ENCODE results near the gene CHAF1A.

Gene CHAF1A

GRCh38 chr19:4372165-4373012, 30.1 kb upstream of the CHAF1A start:
- Histone ChIP-seq H3K79me2 (ENCODE audit: insufficient read depth, low read length) (peaks cover 55% of the 10 kb centered on the region), H2AFZ (ENCODE audit: low read depth, low read length, severe bottlenecking) (no peak overlapping the region), H3K4me3 (ENCODE audit: insufficient read depth, low read length, poor library complexity, severe bottlenecking) (no peak overlapping the region), H3K9me3 (ENCODE audit: insufficient read depth, low read length) (no peaks in the 10 kb centered on the region), H3K9me2 (replicated peaks; ENCODE audit: insufficient read depth, low read length) (no peaks in the 10 kb centered on the region), H3K4me2 (ENCODE audit: low read depth, low read length, poor library complexity, severe bottlenecking) (no peak overlapping the region), H3K27ac (ENCODE audit: low read depth, low read length) (no peak overlapping the region), H3F3A (ENCODE audit: insufficient read depth) (peaks cover 21% of the 10 kb centered on the region), H4K20me1 (ENCODE audit: low read depth, low read length) (no peaks in the 10 kb centered on the region), H3K27me3 (ENCODE audit: low read length) (no peaks in the 10 kb centered on the region), H3K36me3 (ENCODE audit: low read length) (no peaks in the 10 kb centered on the region), H3K9ac (ENCODE audit: low read length) (no peak overlapping the region)
- TF ChIP-seq EZH2phosphoT487 (conservative IDR thresholded peaks at IDR 0.05; ENCODE audit: low read length), result no peak
- TF ChIP-seq CTCF (IDR thresholded peaks at IDR 0.05; ENCODE audit: insufficient read depth, low read length, poor library complexity, severe bottlenecking), result no peak

- Histone ChIP-seq H3K9me3 (ENCODE audit: insufficient read depth, low read length) (no peaks in the 10 kb centered on the region), H2AFZ (ENCODE audit: low read depth, low read length, severe bottlenecking) (no peak overlapping the region), H3K27ac (ENCODE audit: low read depth, low read length) (no peak overlapping the region), H3K27me3 (ENCODE audit: low read length) (no peaks in the 10 kb centered on the region), H3K9me2 (replicated peaks; ENCODE audit: insufficient read depth, low read length) (no peaks in the 10 kb centered on the region), H3K4me2 (ENCODE audit: low read depth, low read length, poor library complexity, severe bottlenecking) (no peak overlapping the region), H3K79me2 (ENCODE audit: insufficient read depth, low read length) (peaks cover 61% of the 10 kb centered on the region), H3K9ac (ENCODE audit: low read length) (no peak overlapping the region), H3K4me3 (ENCODE audit: insufficient read depth, low read length, poor library complexity, severe bottlenecking) (no peak overlapping the region), H4K20me1 (ENCODE audit: low read depth, low read length) (no peaks in the 10 kb centered on the region), H3F3A (ENCODE audit: insufficient read depth) (peaks cover 21% of the 10 kb centered on the region), H3K36me3 (ENCODE audit: low read length) (no peaks in the 10 kb centered on the region)
- TF ChIP-seq CTCF (IDR thresholded peaks at IDR 0.05; ENCODE audit: insufficient read depth, low read length, poor library complexity, severe bottlenecking), result no peak
- no peak for TF ChIP-seq EZH2phosphoT487 (conservative IDR thresholded peaks at IDR 0.05; ENCODE audit: low read length)
These were observed 29.4 kb upstream of the CHAF1A start for GRCh38 chr19:4373013-4373367.

GRCh38 chr19:4373601-4374497, 28.6 kb upstream of the CHAF1A start:
- Histone ChIP-seq H3K27ac (ENCODE audit: low read depth, low read length) (no peak overlapping the region), H2AFZ (ENCODE audit: low read depth, low read length, severe bottlenecking) (no peak overlapping the region), H3K9me3 (ENCODE audit: insufficient read depth, low read length) (no peaks in the 10 kb centered on the region), H3K4me3 (ENCODE audit: insufficient read depth, low read length, poor library complexity, severe bottlenecking) (no peak overlapping the region), H4K20me1 (ENCODE audit: low read depth, low read length) (no peaks in the 10 kb centered on the region), H3K36me3 (ENCODE audit: low read length) (no peaks in the 10 kb centered on the region), H3F3A (ENCODE audit: insufficient read depth) (peaks cover 15% of the 10 kb centered on the region), H3K4me2 (ENCODE audit: low read depth, low read length, poor library complexity, severe bottlenecking) (no peak overlapping the region), H3K9ac (ENCODE audit: low read length) (no peak overlapping the region), H3K79me2 (ENCODE audit: insufficient read depth, low read length) (peaks cover 64% of the 10 kb centered on the region), H3K27me3 (ENCODE audit: low read length) (no peaks in the 10 kb centered on the region), H3K9me2 (replicated peaks; ENCODE audit: insufficient read depth, low read length) (no peaks in the 10 kb centered on the region)
- no peak for TF ChIP-seq CTCF (IDR thresholded peaks at IDR 0.05; ENCODE audit: insufficient read depth, low read length, poor library complexity, severe bottlenecking)
- no peak for TF ChIP-seq EZH2phosphoT487 (conservative IDR thresholded peaks at IDR 0.05; ENCODE audit: low read length)
